Activated T-cell treated with anti-CD3 and anti-CD28 coated beads, Interleukin-2, amount 50 U/mL, for 24 hours (primary cell): ENCODE data around the gene SYDE2.
A peak's percentile ranks its signal among the peaks of the same experiment; 100 is the strongest.
"Not testable (repeated sequence)": the region's sequence is repeated elsewhere in the genome, so short reads cannot be mapped to it uniquely, and the experiment has no call there.

Experiments
- DNase-seq: peaks from one replicate; pipeline ENCODE4 v3.0.0-alpha.2; 2020
- H3K27ac Mint-ChIP-seq: 2 replicates; pipeline ENCODE4 v1.8.0; 2020; ENCODE audit warnings: mild to moderate bottlenecking, mixed read lengths
- H3K27me3 Mint-ChIP-seq: 2 replicates; pipeline ENCODE4 v1.8.0; 2020; ENCODE audit warnings: mixed read lengths
- H3K36me3 Mint-ChIP-seq: 2 replicates; pipeline ENCODE4 v1.8.0; 2020; ENCODE audit warnings: low read depth, mixed read lengths
- H3K4me1 Mint-ChIP-seq: 2 replicates; pipeline ENCODE4 v1.8.0; 2020; ENCODE audit warnings: low read depth, mixed read lengths
- H3K4me3 Mint-ChIP-seq: 2 replicates; pipeline ENCODE4 v1.8.0; 2020; ENCODE audit warnings: mild to moderate bottlenecking, moderate library complexity, mixed read lengths
- H3K9me3 Mint-ChIP-seq: 2 replicates; pipeline ENCODE4 v1.8.0; 2020; ENCODE audit warnings: mixed read lengths

Gene SYDE2

DNA sequence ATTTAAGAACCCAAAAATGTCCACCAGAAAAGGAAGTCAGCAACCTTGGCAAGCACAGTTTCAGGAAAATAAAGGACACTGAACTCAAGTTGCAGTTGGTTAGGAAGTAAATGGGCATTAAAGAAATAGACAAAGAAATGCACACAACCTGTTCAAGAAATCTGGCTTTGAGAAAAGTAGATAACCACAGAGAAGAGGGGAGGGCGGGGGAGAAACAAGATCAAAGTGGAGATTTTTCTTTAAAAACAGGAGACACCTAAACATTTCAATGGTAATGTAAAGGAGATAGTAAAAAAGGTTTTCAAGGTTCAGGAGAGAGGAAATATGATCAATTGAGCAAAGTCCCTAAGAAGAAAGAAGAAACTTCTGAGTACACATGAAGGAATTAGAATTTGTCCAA lies 29.1 kb downstream of the SYDE2 start:
- peaks cover 5% of the 10 kb centered on the region for H3K36me3 Mint-ChIP-seq
- H3K4me3 Mint-ChIP-seq: no peak overlapping the region
- H3K9me3 Mint-ChIP-seq: no peaks in the 10 kb centered on the region
- no peak for DNase-seq
- H3K27me3 Mint-ChIP-seq: no peaks in the 10 kb centered on the region
- H3K27ac Mint-ChIP-seq: no peak overlapping the region
- peaks cover 12% of the 10 kb centered on the region for H3K4me1 Mint-ChIP-seq

DNA sequence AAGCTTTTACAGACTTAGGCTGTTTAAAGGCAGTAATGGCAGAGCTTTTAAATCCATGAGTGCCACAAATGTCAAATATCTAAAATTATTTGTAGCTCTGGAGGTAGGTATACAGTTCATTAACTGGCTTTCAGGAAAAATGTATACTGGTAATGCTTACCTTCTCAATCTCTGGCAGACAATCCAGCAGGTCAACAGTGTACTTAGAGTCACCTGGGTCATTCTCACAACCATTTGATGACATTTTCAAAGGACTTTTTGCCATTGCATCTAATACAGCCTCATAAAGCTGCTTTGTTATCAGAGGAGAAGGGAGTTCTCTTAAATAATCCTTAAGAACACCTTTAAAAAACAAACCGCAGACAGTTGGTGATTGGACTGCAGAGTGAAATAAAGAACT lies 31.9 kb downstream of the SYDE2 start:
- H3K36me3 Mint-ChIP-seq: peaks cover 8% of the 10 kb centered on the region
- H3K4me3 Mint-ChIP-seq: no peak overlapping the region
- H3K27ac Mint-ChIP-seq: no peak overlapping the region
- no peaks in the 10 kb centered on the region for H3K27me3 Mint-ChIP-seq
- no peak for DNase-seq
- H3K4me1 Mint-ChIP-seq: peaks cover 12% of the 10 kb centered on the region
- H3K9me3 Mint-ChIP-seq: no peaks in the 10 kb centered on the region

DNA sequence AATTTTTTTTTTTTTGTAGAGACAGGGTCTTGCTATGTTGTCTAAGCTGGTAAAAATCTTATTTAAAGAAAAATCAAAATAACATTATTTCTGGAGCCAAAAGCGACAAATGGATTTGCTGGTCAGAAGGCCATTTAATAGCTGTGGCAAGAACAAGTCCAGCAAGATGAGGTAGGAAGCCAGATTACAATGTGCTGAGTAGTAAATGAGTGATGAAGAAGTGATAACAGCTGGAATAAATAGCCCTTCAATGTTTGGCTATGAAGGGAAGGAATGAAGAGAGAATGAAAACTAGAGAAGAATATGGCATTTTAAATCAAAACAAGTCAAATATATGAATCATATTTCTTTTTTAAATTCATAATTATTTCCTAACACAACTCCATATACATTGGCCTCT lies 34.5 kb downstream of the SYDE2 start:
- no peak overlapping the region for H3K27ac Mint-ChIP-seq
- H3K36me3 Mint-ChIP-seq: peaks cover 22% of the 10 kb centered on the region
- H3K9me3 Mint-ChIP-seq: no peaks in the 10 kb centered on the region
- no peak overlapping the region for H3K4me3 Mint-ChIP-seq
- H3K4me1 Mint-ChIP-seq: peaks cover 4% of the 10 kb centered on the region
- H3K27me3 Mint-ChIP-seq: no peaks in the 10 kb centered on the region
- no peak for DNase-seq

DNA sequence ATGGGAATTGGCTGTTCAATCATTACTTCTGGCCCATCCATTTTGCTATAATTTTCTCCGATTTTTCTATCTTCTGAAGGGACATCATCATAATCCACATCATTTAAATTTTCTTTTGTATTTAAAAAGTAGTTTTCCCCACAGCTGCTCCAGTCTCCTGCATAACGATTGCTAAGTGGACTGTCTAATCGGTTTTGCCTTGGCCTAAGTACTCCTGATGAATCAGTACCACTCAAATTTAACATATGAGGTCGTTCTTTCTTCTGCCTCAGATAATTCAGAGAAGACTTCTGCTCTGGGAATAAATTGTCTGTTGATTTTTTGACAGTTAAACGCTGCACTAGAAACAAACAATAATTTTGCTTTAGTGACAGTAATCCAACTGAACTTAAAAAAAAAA lies 41.9 kb downstream of the SYDE2 start:
- H3K27ac Mint-ChIP-seq: no peak overlapping the region
- H3K9me3 Mint-ChIP-seq: no peaks in the 10 kb centered on the region
- no peak for DNase-seq
- H3K36me3 Mint-ChIP-seq: peaks cover 18% of the 10 kb centered on the region
- no peaks in the 10 kb centered on the region for H3K27me3 Mint-ChIP-seq
- H3K4me3 Mint-ChIP-seq: no peak overlapping the region
- H3K4me1 Mint-ChIP-seq: no peaks in the 10 kb centered on the region

DNA sequence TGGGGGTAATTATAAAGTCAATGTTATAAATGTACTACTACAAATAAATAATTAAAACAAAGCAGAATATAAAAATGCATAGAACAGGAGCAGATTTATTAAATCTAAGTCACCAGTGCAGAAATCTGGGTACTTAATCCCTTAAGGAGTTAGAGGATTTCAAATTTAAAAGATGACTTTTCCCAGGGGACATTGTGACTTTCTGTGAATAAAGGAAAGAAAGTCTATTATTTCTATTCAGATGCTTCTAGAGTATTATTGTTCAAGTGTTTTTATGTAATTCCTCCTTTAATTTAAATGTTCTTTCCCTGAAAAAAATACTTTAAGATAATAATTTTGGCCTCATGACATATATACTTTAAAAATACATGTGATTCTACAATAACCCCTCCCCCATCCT lies 43.4 kb downstream of the SYDE2 start:
- Mint-ChIP-seq H3K9me3 (no peaks in the 10 kb centered on the region), H3K27ac (no peak overlapping the region), H3K4me1 (no peaks in the 10 kb centered on the region), H3K36me3 (peaks cover 9% of the 10 kb centered on the region), H3K27me3 (no peaks in the 10 kb centered on the region), H3K4me3 (no peak overlapping the region)
- no peak for DNase-seq

DNA sequence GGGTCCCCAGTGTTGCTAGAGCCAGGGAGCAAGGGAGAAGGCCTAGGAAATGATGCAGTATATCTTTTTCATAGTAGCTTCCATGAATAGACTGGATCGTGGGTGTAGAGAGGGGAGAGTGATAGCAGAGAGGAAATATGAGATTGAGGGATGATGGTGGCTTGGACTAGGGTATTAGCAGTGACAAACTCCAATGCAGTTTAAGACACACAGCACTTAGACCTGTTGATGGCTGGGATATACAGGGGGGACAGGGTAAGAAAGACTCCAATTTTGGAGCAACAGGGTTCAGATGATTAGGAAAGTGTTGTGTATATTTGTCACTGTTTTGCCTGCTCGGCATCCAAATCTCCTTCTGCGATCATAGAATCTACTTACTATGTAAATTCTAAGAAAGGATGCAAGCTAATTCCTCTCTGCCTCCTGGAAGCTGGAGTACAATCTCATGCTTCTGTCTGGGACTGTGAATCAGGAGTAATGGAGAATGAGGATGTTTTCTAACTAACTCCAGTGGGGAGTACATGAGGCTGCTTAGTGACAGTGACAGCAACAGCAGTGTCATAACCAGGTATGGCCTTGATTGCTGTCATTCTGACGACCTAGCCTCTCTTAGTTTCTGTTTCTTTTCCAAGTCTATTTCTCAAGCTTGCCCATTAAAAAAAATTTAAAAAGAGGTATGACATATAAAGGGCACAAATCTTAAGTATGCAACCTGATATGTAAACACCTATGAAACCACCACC lies 47.5 kb downstream of the SYDE2 start:
- H3K27me3 Mint-ChIP-seq: peaks cover 3% of the 10 kb centered on the region
- H3K27ac Mint-ChIP-seq: no peak overlapping the region
- H3K9me3 Mint-ChIP-seq: no peaks in the 10 kb centered on the region
- no peak overlapping the region for H3K4me3 Mint-ChIP-seq
- H3K4me1 Mint-ChIP-seq: peaks cover 14% of the 10 kb centered on the region
- no peak for DNase-seq
- no peaks in the 10 kb centered on the region for H3K36me3 Mint-ChIP-seq

DNA sequence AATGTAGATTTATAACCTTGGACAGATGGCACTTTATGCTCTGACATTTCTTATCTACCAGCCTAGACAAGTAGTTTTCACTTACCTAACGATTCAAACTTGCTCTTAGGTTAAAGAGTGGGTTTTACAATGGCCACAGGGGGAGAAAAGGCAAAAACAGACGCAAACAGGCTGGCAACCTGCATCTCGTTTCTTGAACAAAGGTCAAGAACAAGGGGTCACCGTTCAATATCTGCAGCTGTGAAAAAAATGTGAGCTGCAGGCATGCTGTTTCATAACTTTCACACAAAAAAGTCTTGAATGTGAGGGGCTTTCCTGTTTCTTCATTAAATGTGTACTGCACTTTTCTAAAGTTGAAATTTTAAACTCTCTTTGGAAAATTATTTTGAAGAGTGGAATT lies 49.4 kb downstream of the SYDE2 start:
- H3K27ac Mint-ChIP-seq: no peak overlapping the region
- H3K9me3 Mint-ChIP-seq: no peaks in the 10 kb centered on the region
- no peak overlapping the region for H3K4me3 Mint-ChIP-seq
- H3K4me1 Mint-ChIP-seq: peaks cover 19% of the 10 kb centered on the region
- peaks cover 3% of the 10 kb centered on the region for H3K27me3 Mint-ChIP-seq
- no peaks in the 10 kb centered on the region for H3K36me3 Mint-ChIP-seq
- no peak for DNase-seq

DNA sequence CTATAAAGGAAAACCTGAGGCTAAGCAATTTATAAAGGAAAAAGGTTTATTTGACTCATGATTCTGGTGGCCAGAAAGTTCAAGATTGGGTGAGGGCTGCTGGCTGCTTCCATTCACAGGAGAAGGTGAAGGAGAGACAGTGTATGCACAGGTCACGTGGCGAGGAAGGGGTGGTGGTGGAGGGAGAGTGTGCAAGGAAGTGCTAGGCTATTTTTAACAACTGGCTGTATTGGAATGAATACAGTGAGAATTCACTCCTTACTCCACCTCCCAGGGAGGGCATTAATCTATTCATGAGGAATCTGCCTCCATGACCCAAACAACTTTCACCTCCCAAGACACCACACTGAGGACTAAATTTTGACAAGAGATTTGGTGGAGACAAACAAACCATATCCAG lies 51.0 kb downstream of the SYDE2 start:
- Mint-ChIP-seq H3K36me3 (no peaks in the 10 kb centered on the region), H3K9me3 (no peaks in the 10 kb centered on the region), H3K27ac (no peak overlapping the region)

DNA sequence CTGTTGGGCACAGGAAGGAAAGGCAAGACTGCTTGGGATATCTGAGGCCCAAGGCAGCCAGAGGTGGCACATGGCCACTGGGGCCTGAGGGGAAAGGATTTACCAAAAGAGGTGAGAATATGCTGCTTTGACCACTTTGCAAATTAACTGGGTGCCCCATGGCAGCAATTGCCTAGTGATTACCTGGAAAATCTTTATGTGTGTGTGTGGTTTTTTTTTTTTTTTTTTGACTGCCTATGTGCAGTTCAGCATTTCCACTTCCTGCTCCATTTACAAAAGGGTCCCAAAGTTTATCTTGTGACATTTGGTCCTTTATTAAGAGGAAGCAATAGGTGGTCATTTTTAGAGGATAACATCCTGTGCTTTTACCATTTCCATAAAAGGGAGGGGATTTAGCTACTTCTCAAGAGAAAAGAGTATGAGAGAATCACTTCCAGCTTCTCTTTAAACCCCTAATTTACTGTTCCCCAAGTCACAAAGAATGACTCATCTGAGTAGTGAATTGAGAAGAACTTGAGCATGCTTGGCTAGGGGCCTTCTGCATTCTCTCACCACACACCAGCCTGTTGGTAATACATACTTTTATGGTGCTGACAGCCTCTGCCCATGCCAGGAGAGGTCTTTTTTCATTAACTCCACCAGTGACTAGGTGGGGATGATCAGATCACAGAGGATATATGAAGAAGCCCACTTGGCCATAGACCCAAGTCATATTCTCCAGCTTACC lies 52.1 kb downstream of the SYDE2 start:
- H3K27ac Mint-ChIP-seq: peak overlapping the region; percentile 77
- H3K9me3 Mint-ChIP-seq: no peaks in the 10 kb centered on the region
- H3K4me1 Mint-ChIP-seq: peaks cover 19% of the 10 kb centered on the region
- H3K27me3 Mint-ChIP-seq: peaks cover 3% of the 10 kb centered on the region
- no peak overlapping the region for H3K4me3 Mint-ChIP-seq
- no peaks in the 10 kb centered on the region for H3K36me3 Mint-ChIP-seq
- DNase-seq: no peak

More for the DNA sequence above, 51.0 kb downstream of the SYDE2 start:
- no peak for DNase-seq
- peaks cover 3% of the 10 kb centered on the region for H3K27me3 Mint-ChIP-seq
- H3K4me1 Mint-ChIP-seq: peaks cover 19% of the 10 kb centered on the region
- no peak overlapping the region for H3K4me3 Mint-ChIP-seq

DNA sequence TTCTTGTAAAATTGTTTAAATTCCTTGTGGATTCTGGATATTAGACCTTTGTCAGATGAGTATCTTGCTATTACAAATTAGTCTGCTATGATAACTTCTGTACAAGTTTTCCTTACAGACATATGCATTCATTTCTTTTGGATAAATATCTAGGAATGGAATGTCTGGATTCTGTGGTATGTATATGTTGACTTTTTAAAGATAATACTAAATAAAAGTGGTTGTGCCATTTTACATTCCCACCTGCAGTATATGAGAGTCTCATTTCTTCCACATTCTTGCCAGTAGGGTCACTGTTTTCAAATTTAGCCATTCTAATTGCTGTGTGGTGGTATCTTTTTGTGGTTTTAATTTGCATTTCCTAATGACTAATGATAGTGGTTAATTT lies 53.9 kb downstream of the SYDE2 start:
- H3K9me3 Mint-ChIP-seq: no peaks in the 10 kb centered on the region
- H3K36me3 Mint-ChIP-seq: no peaks in the 10 kb centered on the region
- peaks cover 3% of the 10 kb centered on the region for H3K27me3 Mint-ChIP-seq
- no peak overlapping the region for H3K27ac Mint-ChIP-seq
- no peak for DNase-seq
- no peak overlapping the region for H3K4me3 Mint-ChIP-seq
- peaks cover 19% of the 10 kb centered on the region for H3K4me1 Mint-ChIP-seq

DNA sequence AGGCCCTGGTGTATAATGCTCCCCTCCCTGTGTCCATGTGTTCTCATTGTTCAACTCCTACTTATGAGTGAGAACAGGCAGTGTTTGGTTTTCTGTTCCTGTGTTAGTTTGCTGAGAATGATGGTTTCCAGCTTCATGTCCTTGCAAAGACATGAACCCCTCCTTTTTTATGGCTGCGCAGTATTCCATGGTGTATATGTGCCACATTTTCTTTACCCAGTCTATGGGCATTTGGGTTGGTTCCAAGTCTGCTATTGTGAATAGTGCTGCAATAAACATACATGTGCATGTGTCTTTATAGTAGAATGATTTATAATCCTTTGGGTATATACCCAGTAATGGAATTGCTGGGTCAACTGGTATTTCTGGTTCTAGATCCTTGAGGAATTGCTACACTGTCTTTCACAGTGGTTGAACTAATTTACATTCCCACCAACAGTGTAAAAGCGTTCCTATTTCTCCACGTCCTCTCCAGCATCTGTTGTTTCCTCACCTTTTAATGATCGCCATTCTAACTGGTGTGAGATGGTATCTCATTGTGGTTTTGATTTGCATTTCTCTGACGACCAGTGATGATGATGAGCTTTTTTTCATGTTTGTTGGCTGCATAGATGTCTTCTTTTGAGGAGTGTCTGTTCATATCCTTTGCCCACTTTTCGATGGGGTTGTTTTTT lies 54.4 kb downstream of the SYDE2 start:
- peaks cover 19% of the 10 kb centered on the region for H3K4me1 Mint-ChIP-seq
- H3K9me3 Mint-ChIP-seq, H3K27ac Mint-ChIP-seq, H3K36me3 Mint-ChIP-seq, DNase-seq, H3K4me3 Mint-ChIP-seq, H3K27me3 Mint-ChIP-seq: not testable (repeated sequence)

DNA sequence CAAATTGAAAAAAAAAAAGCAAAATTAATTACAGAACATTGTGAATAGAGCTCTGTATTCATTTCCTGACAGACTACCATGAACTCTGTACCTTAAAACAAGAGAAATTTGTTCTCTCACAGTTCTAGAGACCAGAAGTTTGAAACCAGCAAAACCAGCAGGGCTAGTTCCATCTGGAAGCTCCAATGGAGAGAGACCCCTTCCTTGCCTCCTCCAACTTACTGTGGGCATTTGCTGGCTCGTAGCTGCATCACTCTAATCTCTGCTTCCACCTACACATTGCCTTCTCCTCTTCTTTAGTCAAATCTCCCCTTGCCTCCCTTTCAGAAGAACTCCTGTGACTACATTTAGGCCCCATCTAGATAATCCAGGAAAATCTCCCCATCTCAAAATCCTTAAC lies 56.5 kb downstream of the SYDE2 start:
- H3K4me3 Mint-ChIP-seq: no peak overlapping the region
- H3K4me1 Mint-ChIP-seq: peaks cover 15% of the 10 kb centered on the region
- H3K9me3 Mint-ChIP-seq: no peaks in the 10 kb centered on the region
- no peak for DNase-seq
- no peaks in the 10 kb centered on the region for H3K36me3 Mint-ChIP-seq
- H3K27me3 Mint-ChIP-seq: no peaks in the 10 kb centered on the region
- no peak overlapping the region for H3K27ac Mint-ChIP-seq

DNA sequence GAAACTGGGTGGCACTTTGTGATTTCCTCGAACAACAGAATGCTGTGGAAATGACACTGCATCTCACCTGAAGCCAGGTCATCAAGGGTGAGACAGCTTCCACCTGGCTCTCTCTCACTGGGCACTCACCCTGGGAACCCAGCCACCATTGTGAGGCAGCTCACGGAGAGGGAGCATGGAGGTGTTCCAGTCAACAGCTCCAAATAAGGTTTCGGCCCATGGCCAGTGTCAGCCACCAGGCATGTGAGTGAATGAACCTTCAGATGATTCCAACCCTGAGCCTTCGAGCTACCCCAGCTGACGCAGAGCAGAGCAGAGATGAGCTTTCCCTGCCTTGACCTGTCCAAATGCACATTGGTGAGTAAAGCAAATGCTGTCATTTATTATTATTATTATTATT lies 58.1 kb downstream of the SYDE2 start:
- H3K9me3 Mint-ChIP-seq: no peaks in the 10 kb centered on the region
- H3K27ac Mint-ChIP-seq: no peak overlapping the region
- DNase-seq: no peak
- H3K4me1 Mint-ChIP-seq: peaks cover 1% of the 10 kb centered on the region
- H3K27me3 Mint-ChIP-seq: no peaks in the 10 kb centered on the region
- H3K4me3 Mint-ChIP-seq: no peak overlapping the region
- no peaks in the 10 kb centered on the region for H3K36me3 Mint-ChIP-seq

DNA sequence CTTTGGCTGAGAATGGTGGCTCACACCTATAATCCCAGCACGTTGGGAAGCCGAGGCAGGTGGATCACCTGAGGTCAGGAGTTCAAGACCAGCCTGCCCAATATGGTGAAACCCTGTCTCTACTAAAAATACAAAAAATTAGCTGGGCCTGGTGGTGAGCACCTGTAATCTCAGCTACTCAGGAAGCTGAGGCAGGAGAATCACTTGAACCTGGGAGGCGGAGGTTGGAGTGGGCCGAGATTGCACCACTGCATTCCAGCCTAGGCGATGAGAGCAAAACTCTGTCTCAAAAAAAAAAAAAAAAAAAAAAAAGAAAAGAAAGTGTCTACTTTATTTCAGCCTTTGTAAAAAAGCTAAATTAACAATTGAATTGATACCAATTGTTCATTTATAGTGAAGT lies 62.4 kb downstream of the SYDE2 start:
- H3K27ac Mint-ChIP-seq, H3K9me3 Mint-ChIP-seq, H3K4me3 Mint-ChIP-seq, H3K4me1 Mint-ChIP-seq, H3K27me3 Mint-ChIP-seq, DNase-seq, H3K36me3 Mint-ChIP-seq: not testable (repeated sequence)

DNA sequence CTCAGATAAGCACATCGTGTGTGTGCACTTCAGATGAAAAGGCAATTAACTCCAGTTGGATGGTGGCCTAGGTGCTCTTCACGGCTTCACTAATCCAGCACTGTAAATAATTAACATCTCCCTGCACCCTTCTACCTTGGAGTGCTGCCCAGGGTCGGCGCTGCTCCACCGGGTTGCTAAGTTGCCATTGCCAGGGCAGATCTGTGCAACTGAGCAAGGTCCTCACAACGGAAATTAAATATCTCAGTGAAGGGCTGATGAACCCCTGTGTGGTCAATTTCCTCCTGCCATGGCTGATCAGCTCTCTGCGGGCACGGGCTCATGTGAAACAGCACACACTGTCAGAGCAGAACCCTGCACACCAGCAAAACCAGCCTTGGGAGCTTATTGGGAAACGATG lies 63.2 kb downstream of the SYDE2 start:
- no peaks in the 10 kb centered on the region for H3K4me1 Mint-ChIP-seq

More for the DNA sequence above, 63.2 kb downstream of the SYDE2 start:
- H3K27ac Mint-ChIP-seq: no peak overlapping the region
- no peaks in the 10 kb centered on the region for H3K9me3 Mint-ChIP-seq
- DNase-seq: no peak
- no peaks in the 10 kb centered on the region for H3K36me3 Mint-ChIP-seq
- no peaks in the 10 kb centered on the region for H3K27me3 Mint-ChIP-seq
- H3K4me3 Mint-ChIP-seq: no peak overlapping the region
